Suprapubic skin (tissue), 3 donors: ENCODE results near the gene SECISBP2.

Experiments
- CTCF ChIP-seq, 2 donors: fragments of 200-600 bp in 1 of 2; fragments of 450-650 bp in 1 of 2; sonication (generic) in 1 of 2; IDR thresholded peaks; one replicate each; pipeline ENCODE4 v1.5.1; 2016 to 2019; ENCODE audit warnings: antibody characterized with exemption in 2 of 2, mild to moderate bottlenecking in 1 of 2, moderate library complexity in 1 of 2
- POLR2A ChIP-seq, 2 donors: fragments of 450-650 bp; IDR thresholded peaks; one replicate each; pipeline ENCODE4 v1.6.1; 2017; ENCODE audit warnings: antibody characterized with exemption in 2 of 2, mild to moderate bottlenecking in 2 of 2, moderate library complexity in 2 of 2

- TF ChIP-seq POLR2A (IDR thresholded peaks at IDR 0.05): no peak
- no peak for TF ChIP-seq CTCF (IDR thresholded peaks at IDR 0.05)
Measured at GRCh38 chr9:89328064-89328463, 9.8 kb downstream of the SECISBP2 start.
